HG03565 (cell line): ENCODE measurements around the gene PLPPR3.
"Not testable (repeated sequence)": the region's sequence is repeated elsewhere in the genome, so short reads cannot be mapped to it uniquely, and the experiment has no call there.

Experiments used
- ATAC-seq: cut with Tn5 transposase; IDR thresholded peaks from one replicate; pipeline ENCODE4 v1.9.1; 2021; ENCODE audit warnings: mild to moderate bottlenecking, moderate library complexity; ENCODE audit not compliant: unreplicated experiment

Gene PLPPR3

GRCh38 chr19:854549-854948 is 32.8 kb upstream of the PLPPR3 start:
- ATAC-seq, result no peak

DNA sequence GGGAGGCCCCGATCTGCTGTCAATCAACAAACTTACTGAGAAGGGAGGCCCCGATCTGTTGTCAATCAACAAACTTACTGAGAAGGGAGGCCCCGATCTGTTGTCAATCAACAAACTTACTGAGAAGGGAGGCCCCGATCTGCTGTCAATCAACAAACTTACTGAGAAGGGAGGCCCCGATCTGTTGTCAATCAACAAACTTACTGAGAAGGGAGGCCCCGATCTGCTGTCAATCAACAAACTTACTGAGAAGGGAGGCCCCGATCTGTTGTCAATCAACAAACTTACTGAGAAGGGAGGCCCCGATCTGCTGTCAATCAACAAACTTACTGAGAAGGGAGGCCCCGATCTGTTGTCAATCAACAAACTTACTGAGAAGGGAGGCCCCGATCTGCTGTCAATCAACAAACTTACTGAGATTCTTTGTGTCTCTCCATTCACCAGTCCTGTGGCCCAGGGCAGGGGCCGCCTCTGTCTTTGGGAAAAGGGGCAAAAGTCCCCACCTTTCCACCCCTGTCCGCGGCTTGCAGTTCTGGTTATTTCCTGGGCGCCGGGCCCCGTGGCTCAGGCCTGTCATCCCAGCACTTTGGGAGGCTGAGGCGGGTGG is 32.0 kb upstream of the PLPPR3 start:
- not testable (repeated sequence) for ATAC-seq

- no peak for ATAC-seq
These were observed 31.3 kb upstream of the PLPPR3 start for GRCh38 chr19:853014-853585.

- ATAC-seq, result no peak
These were observed 30.6 kb upstream of the PLPPR3 start, which contains the start of gene ELANE for GRCh38 chr19:852136-853013. Gene ELANE, plus strand, starts transcription at chr19:852303. Its CDS starts 26 bp downstream, at chr19:852329.

DNA sequence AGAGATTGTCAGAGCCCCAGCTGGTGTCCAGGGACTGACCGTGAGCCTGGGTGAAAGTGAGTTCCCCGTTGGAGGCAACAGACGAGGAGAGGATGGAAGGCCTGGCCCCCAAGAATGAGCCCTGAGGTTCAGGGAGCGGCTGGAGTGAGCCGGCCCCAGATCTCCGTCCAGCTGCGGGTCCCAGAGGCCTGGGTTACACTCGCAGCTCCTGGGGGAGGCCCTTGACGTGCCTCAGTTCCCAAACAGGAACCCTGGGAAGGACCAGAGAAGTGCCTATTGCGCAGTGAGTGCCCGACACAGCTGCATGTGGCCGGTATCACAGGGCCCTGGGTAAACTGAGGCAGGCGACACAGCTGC is 29.2 kb upstream of the PLPPR3 start:
- no peak for ATAC-seq

- ATAC-seq, result no peak
These were observed 28.6 kb upstream of the PLPPR3 start for GRCh38 chr19:850221-850978.

- ATAC-seq, result not testable (repeated sequence)
These were observed 27.4 kb upstream of the PLPPR3 start for GRCh38 chr19:849195-849594.

DNA sequence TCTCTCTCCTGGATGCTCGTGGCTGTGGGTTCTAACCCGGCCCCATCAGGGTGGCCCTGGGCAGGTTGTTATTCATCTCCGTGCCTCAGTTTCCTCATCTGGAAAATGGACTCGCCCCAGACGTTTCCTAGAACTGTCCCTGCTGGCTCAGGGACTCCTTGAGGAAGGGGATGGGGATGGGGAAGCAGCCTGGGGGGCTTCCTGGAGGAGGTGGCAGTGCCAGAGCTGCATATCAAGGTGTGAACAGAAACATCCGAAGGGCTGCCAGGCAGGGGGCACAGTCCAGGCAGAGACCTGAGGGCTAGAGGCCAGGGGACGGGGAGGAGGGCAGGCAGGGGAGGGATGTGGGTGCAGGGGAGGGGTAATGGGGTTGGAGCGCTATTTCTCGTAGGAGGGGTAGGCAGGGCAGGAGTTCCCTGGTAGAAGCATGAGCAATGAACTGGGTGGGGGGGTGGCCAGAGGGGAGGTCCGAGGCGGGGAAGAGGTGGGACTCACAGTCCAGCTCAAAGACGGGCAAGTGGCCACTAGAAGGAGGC is 26.7 kb upstream of the PLPPR3 start:
- ATAC-seq, result no peak

GRCh38 chr19:845707-846521 is 24.2 kb upstream of the PLPPR3 start:
- no peak for ATAC-seq

GRCh38 chr19:844546-844971 is 22.8 kb upstream of the PLPPR3 start:
- ATAC-seq, result no peak

GRCh38 chr19:843836-844545 is 22.2 kb upstream of the PLPPR3 start:
- no peak for ATAC-seq

GRCh38 chr19:843180-843835 is 21.6 kb upstream of the PLPPR3 start:
- ATAC-seq, result no peak

DNA sequence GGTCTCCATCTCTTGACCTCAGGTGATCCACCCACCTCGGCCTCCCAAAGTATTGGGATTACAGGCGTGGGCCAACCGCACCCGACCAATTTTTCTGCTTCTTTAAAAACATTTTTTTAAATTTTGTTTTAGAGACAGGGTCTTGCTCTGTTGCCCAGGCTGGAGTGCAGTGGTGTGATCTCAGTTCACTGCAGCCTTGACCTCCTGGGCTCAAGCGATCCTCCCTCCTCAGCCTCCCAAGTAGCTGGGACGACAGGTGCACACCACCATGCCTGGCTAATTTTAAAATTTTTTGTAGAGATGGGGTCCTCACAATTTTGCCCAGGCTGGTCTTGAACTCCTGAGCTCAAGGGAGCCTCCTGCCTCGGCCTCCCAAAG is 21.0 kb upstream of the PLPPR3 start:
- not testable (repeated sequence) for ATAC-seq

DNA sequence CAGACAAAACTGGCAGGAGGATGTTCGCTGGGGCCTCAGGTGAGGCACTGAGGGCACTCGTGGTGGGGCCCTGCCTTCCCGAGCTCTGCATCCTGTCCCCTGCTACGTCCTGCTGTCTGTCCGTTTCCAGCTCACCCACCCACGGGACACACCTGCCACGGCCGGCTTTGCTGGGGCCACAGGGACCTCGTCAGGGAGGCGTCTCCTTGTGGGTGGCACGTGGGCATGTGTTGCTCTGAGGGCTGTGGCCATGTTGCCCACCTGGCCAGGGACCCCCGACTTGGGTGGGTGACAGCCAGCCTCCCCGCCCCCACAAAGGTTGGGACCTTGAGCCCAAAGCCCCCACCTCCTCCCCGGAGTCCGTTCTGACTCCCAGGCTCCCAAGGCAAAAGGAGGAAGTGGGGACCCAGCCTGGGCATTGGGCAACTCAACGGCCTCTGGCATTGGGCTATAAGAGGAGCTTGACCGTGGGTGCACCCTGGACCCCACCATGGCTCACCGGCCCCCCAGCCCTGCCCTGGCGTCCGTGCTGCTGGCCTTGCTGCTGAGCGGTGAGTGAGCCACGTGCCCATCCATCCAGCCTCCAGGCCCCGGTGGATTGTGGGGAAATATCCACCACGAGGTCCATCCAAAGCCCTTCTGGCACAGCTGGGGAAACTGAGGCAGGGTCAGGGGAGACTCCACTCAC is 18.9 kb upstream of the PLPPR3 start, which contains the start of gene PRTN3:
Gene PRTN3, plus strand, starts transcription at position 481 of the 688 bp plus-strand sequence. Its CDS starts 10 bp downstream, at position 491.
- ATAC-seq, result no peak

DNA sequence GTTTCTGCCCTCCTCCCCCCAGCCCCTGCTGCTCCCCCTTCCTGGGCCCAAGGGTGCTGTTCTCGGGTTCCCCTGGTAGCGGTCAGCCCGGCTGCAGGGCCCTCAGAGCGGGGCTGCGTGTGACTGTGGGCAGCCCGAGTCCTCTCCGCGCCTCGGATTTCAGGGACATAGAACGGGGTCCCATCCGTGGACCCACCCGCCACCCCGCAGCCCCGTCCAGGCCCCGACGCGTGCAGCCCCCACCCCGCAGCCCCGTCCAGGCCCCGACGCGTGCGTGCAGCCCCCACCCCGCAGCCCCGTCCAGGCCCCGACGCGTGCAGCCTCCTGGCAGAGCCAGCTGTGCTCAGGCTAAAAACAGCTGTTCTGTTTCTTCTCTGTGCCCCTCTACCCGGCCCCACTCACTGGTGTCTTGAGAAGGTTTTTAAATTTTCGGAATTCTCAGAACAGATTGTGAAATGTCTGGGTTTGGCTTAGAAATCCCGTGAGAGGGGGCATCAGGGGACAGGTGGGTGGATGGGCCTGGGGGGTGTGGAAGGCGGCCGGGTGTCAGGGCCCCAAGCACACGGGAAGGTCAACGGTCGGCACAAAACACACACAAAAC is 13.6 kb upstream of the PLPPR3 start:
- ATAC-seq, result no peak

- ATAC-seq, result no peak
These were observed 12.5 kb upstream of the PLPPR3 start for GRCh38 chr19:834216-834615.

- ATAC-seq, result no peak
These were observed 9.9 kb upstream of the PLPPR3 start for GRCh38 chr19:831407-832369.
